Mesenchymal stem cell (in vitro differentiated cells and primary cell): ENCODE measurements around the gene IFT27.

Experiments used
- DNase-seq: peaks from one replicate; pipeline ENCODE4 v3.0.0-alpha.2; 2013
- H2AFZ ChIP-seq: one replicate; pipeline ENCODE4 v1.6.1; 2013; ENCODE audit warnings: low read depth, mild to moderate bottlenecking, control low read depth, inconsistent platforms, low read length, moderate library complexity
- H2AK5ac ChIP-seq: 2 replicates; pipeline ENCODE4 v1.6.1; 2013; ENCODE audit warnings: low read length, moderate library complexity, mild to moderate bottlenecking, inconsistent platforms; ENCODE audit not compliant: severe bottlenecking
- H2BK120ac ChIP-seq: one replicate; pipeline ENCODE4 v1.6.1; 2013; ENCODE audit warnings: low read depth, mild to moderate bottlenecking, inconsistent platforms, low read length, moderate library complexity
- H2BK12ac ChIP-seq, 2 experiments: one replicate each; pipeline ENCODE4 v1.6.1; 2013; ENCODE audit warnings: inconsistent platforms in 2 of 2, low read length in 2 of 2, mild to moderate bottlenecking in 2 of 2, moderate library complexity in 2 of 2, control low read depth in 1 of 2
- H2BK15ac ChIP-seq: one replicate; pipeline ENCODE4 v1.6.1; 2013; ENCODE audit warnings: mild to moderate bottlenecking, low read depth, inconsistent platforms; ENCODE audit not compliant: poor library complexity, severe bottlenecking
- H2BK5ac ChIP-seq: 2 replicates; pipeline ENCODE4 v1.6.1; 2013; ENCODE audit warnings: low read depth, mild to moderate bottlenecking, low read length, control low read depth, inconsistent platforms; ENCODE audit not compliant: poor library complexity, severe bottlenecking
- H3K14ac ChIP-seq, 2 experiments: one replicate each; pipeline ENCODE4 v1.6.1; 2013; ENCODE audit warnings: inconsistent platforms in 2 of 2, low read length in 2 of 2, control low read depth in 1 of 2, mild to moderate bottlenecking in 1 of 2, moderate library complexity in 1 of 2
- H3K18ac ChIP-seq, 2 experiments: one replicate each; pipeline ENCODE4 v1.6.1; 2013; ENCODE audit warnings: inconsistent platforms in 2 of 2, low read length in 2 of 2, control low read depth in 1 of 2, low read depth in 1 of 2, mild to moderate bottlenecking in 1 of 2
- H3K23ac ChIP-seq, 2 experiments: one replicate each; pipeline ENCODE4 v1.6.1; 2013; ENCODE audit warnings: inconsistent platforms in 2 of 2, low read length in 2 of 2, mild to moderate bottlenecking in 2 of 2, moderate library complexity in 2 of 2, control low read depth in 1 of 2
- H3K27ac ChIP-seq: 2 replicates; pipeline ENCODE4 v1.5.1; 2013; ENCODE audit warnings: mild to moderate bottlenecking, moderate library complexity, low read length, control low read depth, inconsistent platforms; ENCODE audit not compliant: poor library complexity, severe bottlenecking
- H3K27me3 ChIP-seq, 2 experiments: 2 replicates each; pipeline versions ENCODE4 v1.6.1 to v1.7.0; 2013; ENCODE audit warnings: low read length in 2 of 2, mild to moderate bottlenecking in 2 of 2, moderate library complexity in 2 of 2, control low read depth in 1 of 2, inconsistent platforms in 1 of 2; ENCODE audit not compliant: control insufficient read depth in 1 of 2, insufficient read depth in 1 of 2
- H3K36me3 ChIP-seq, 2 experiments: 2 replicates each; pipeline versions ENCODE4 v1.6.1 to v1.7.0; 2013; ENCODE audit warnings: low read length in 2 of 2, control low read depth in 1 of 2, inconsistent platforms in 1 of 2, low read depth in 1 of 2, mild to moderate bottlenecking in 1 of 2; ENCODE audit not compliant: insufficient read depth in 2 of 2, control insufficient read depth in 1 of 2
- H3K4ac ChIP-seq, 2 experiments: one replicate each; pipeline ENCODE4 v1.6.1; 2013; ENCODE audit warnings: inconsistent platforms in 2 of 2, low read length in 2 of 2, mild to moderate bottlenecking in 2 of 2, moderate library complexity in 2 of 2, control low read depth in 1 of 2, low read depth in 1 of 2
- H3K4me1 ChIP-seq: 2 replicates; pipeline ENCODE4 v1.6.1; 2013; ENCODE audit warnings: low read depth, low read length, control low read depth; ENCODE audit not compliant: control insufficient read depth, insufficient read depth
- H3K4me2 ChIP-seq: 2 replicates; pipeline ENCODE4 v1.6.1; 2013; ENCODE audit warnings: low read length, mild to moderate bottlenecking, inconsistent platforms; ENCODE audit not compliant: poor library complexity, severe bottlenecking
- H3K4me3 ChIP-seq, 2 experiments: 2 replicates each; pipeline versions ENCODE4 v1.5.1 to v1.7.0; 2013; ENCODE audit warnings: low read length in 2 of 2, mild to moderate bottlenecking in 2 of 2, control low read depth in 1 of 2, low read depth in 1 of 2; ENCODE audit not compliant: insufficient read depth in 1 of 2
- H3K79me1 ChIP-seq: replicated peaks from 2 replicates; pipeline ENCODE4 v1.6.1; 2013; ENCODE audit warnings: mild to moderate bottlenecking, control low read depth, low read length, inconsistent platforms; ENCODE audit not compliant: poor library complexity, severe bottlenecking
- H3K9ac ChIP-seq: 2 replicates; pipeline ENCODE4 v1.7.0; 2013; ENCODE audit warnings: mild to moderate bottlenecking, low read length, moderate library complexity
- H3K9me3 ChIP-seq: 2 replicates; pipeline ENCODE4 v1.7.0; 2013; ENCODE audit warnings: mild to moderate bottlenecking, low read length; ENCODE audit not compliant: control insufficient read depth
- H4K8ac ChIP-seq: one replicate; pipeline ENCODE4 v1.6.1; 2013; ENCODE audit warnings: inconsistent platforms, mild to moderate bottlenecking, low read length, moderate library complexity
- H4K91ac ChIP-seq: one replicate; pipeline ENCODE4 v1.6.1; 2013; ENCODE audit warnings: mild to moderate bottlenecking, low read length, inconsistent platforms
- WGBS: methylation state at CpG from one replicate; pipeline ENCODE4 v1.1.7; 2013; ENCODE audit warnings: mixed read lengths; 5-methylcytosine and 5-hydroxymethylcytosine counted together

Gene IFT27

GRCh38 chr22:36764060-36764459 lies 11.9 kb downstream of the IFT27 start:
- Histone ChIP-seq H2AK5ac (no peak overlapping the region), H2BK5ac (no peak overlapping the region)
- 92% methylated on average over 9 of the region's 9 CpGs for WGBS

GRCh38 chr22:36763576-36763975 lies 12.3 kb downstream of the IFT27 start:
- no peak overlapping the region for H3K14ac ChIP-seq
- no peak overlapping the region for H2AK5ac ChIP-seq
- H3K9me3 ChIP-seq, result no peaks in the 10 kb centered on the region
- WGBS, result 98% methylated on average over 8 of the region's 8 CpGs
- no peak overlapping the region for H3K9ac ChIP-seq
- no peak overlapping the region for H2BK5ac ChIP-seq
- no peak overlapping the region for H4K8ac ChIP-seq
- H3K4me2 ChIP-seq, result no peak overlapping the region
- no peak overlapping the region for H2BK15ac ChIP-seq
- peaks cover 40 to 49% of the 10 kb centered on the region in 2 experiments for H3K36me3 ChIP-seq
- peaks cover 5% of the 10 kb centered on the region for H3K4me1 ChIP-seq
- no peak overlapping the region for H3K4me3 ChIP-seq
- H2BK120ac ChIP-seq, result no peak overlapping the region
- H3K27ac ChIP-seq, result no peak overlapping the region
- no peak overlapping the region for H4K91ac ChIP-seq
- H3K4ac ChIP-seq, result no peak overlapping the region
- H2AFZ ChIP-seq, result no peak overlapping the region
- H3K79me1 ChIP-seq, result no peaks in the 10 kb centered on the region
- H3K27me3 ChIP-seq, result no peaks in the 10 kb centered on the region
- no peak overlapping the region for H3K18ac ChIP-seq
- no peak for DNase-seq
- H3K23ac ChIP-seq, result no peak overlapping the region
- H2BK12ac ChIP-seq, result no peak overlapping the region

More at GRCh38 chr22:36764060-36764459, 11.9 kb downstream of the IFT27 start:
- H4K8ac ChIP-seq, result no peak overlapping the region
- H3K27ac ChIP-seq, result no peak overlapping the region
- no peak for DNase-seq
- H2BK12ac ChIP-seq, result no peak overlapping the region
- H3K23ac ChIP-seq, result no peak overlapping the region
- no peak overlapping the region for H2BK120ac ChIP-seq
- H4K91ac ChIP-seq, result no peak overlapping the region
- H3K4me1 ChIP-seq, result peaks cover 5% of the 10 kb centered on the region
- no peak overlapping the region for H3K14ac ChIP-seq
- peaks cover 42 to 49% of the 10 kb centered on the region in 2 experiments for H3K36me3 ChIP-seq
- H3K4me3 ChIP-seq, result no peak overlapping the region
- no peaks in the 10 kb centered on the region for H3K27me3 ChIP-seq
- no peak overlapping the region for H3K9ac ChIP-seq
- H3K9me3 ChIP-seq, result no peaks in the 10 kb centered on the region
- no peaks in the 10 kb centered on the region for H3K79me1 ChIP-seq
- H3K4ac ChIP-seq, result no peak overlapping the region
- H2BK15ac ChIP-seq, result no peak overlapping the region
- no peak overlapping the region for H3K18ac ChIP-seq
- H3K4me2 ChIP-seq, result no peak overlapping the region
- no peak overlapping the region for H2AFZ ChIP-seq

GRCh38 chr22:36762687-36763260 lies 13.1 kb downstream of the IFT27 start:
- H3K36me3 ChIP-seq, result peaks cover 38 to 49% of the 10 kb centered on the region in 2 experiments
- no peak overlapping the region for H4K91ac ChIP-seq
- WGBS, result 93% methylated on average over 17 of the region's 17 CpGs
- peak; percentile 16 for DNase-seq
- no peaks in the 10 kb centered on the region for H3K79me1 ChIP-seq
- H3K4me2 ChIP-seq, result no peak overlapping the region
- H4K8ac ChIP-seq, result no peak overlapping the region
- no peak overlapping the region for H3K4ac ChIP-seq
- no peak overlapping the region for H3K23ac ChIP-seq
- H3K9ac ChIP-seq, result no peak overlapping the region
- H2BK120ac ChIP-seq, result no peak overlapping the region
- no peak overlapping the region for H3K27ac ChIP-seq
- no peak overlapping the region for H3K4me3 ChIP-seq
- no peak overlapping the region for H2BK5ac ChIP-seq
- no peak overlapping the region for H2BK15ac ChIP-seq
- H3K18ac ChIP-seq, result no peak overlapping the region
- H3K14ac ChIP-seq, result no peak overlapping the region
- no peak overlapping the region for H2AK5ac ChIP-seq
- H2AFZ ChIP-seq, result no peak overlapping the region
- no peaks in the 10 kb centered on the region for H3K9me3 ChIP-seq
- H3K27me3 ChIP-seq, result no peaks in the 10 kb centered on the region
- H2BK12ac ChIP-seq, result no peak overlapping the region
- H3K4me1 ChIP-seq, result peaks cover 5% of the 10 kb centered on the region

GRCh38 chr22:36761553-36762240 lies 14.2 kb downstream of the IFT27 start:
- DNase-seq, result no peak
- peaks cover 0 to 2% of the 10 kb centered on the region in 2 experiments for H3K27me3 ChIP-seq
- H3K4me3 ChIP-seq, result no peak overlapping the region
- H3K9ac ChIP-seq, result no peak overlapping the region
- H4K91ac ChIP-seq, result no peak overlapping the region
- no peak overlapping the region for H3K27ac ChIP-seq
- H2BK12ac ChIP-seq, result no peak overlapping the region
- no peaks in the 10 kb centered on the region for H3K79me1 ChIP-seq
- no peak overlapping the region for H2BK15ac ChIP-seq
- no peak overlapping the region for H3K23ac ChIP-seq
- H3K4me1 ChIP-seq, result peaks cover 5% of the 10 kb centered on the region
- H3K4me2 ChIP-seq, result no peak overlapping the region
- no peak overlapping the region for H3K18ac ChIP-seq
- H2AK5ac ChIP-seq, result no peak overlapping the region
- H3K4ac ChIP-seq, result no peak overlapping the region
- H3K14ac ChIP-seq, result no peak overlapping the region
- H2BK5ac ChIP-seq, result no peak overlapping the region
- H3K36me3 ChIP-seq, result peaks cover 30 to 38% of the 10 kb centered on the region in 2 experiments
- H2BK120ac ChIP-seq, result no peak overlapping the region
- no peaks in the 10 kb centered on the region for H3K9me3 ChIP-seq
- H4K8ac ChIP-seq, result no peak overlapping the region
- no peak overlapping the region for H2AFZ ChIP-seq
- WGBS, result 93% methylated on average over 10 of the region's 10 CpGs
